H1 (cell line): Measurements from ENCODE around the gene KCNB1. TPM values are rescaled to one million over a fixed set of nuclear protein-coding genes. Genes with fewer than 3 reads are reported as not detected.

ENCODE experiments used
- CTCF ChIA-PET: fragments of 300-600 bp; sonication (Branson Sonifier 250); formaldehyde crosslinking; loops from one replicate; lab custom pipeline; 2021; ENCODE audit not compliant: partially characterized antibody; lab: Charles Lee
- POLR2A ChIA-PET: fragments of 300-600 bp; sonication (Branson Sonifier 250); formaldehyde crosslinking; loops from one replicate; lab custom pipeline; 2021; ENCODE audit warnings: inconsistent platforms; ENCODE audit not compliant: partially characterized antibody; lab: Charles Lee
- DNase-seq, 2 experiments: peaks; one replicate each; pipeline versions ENCODE4 v3.0.0 to v3.0.0-alpha.2; 2010 to 2022; ENCODE audit warnings: low spot score in 2 of 2, low read depth in 1 of 2, mixed read lengths in 1 of 2
- FAIRE-seq: peaks from 2 replicates; lab custom pipeline; 2011; peaks lifted over from hg19 to GRCh38; lab: Jason Lieb, UNC
- H2AFZ ChIP-seq: 2 replicates; pipeline ENCODE4 v1.8.1; 2012; ENCODE audit warnings: low read length, inconsistent platforms
- H2AK5ac ChIP-seq: 2 replicates; pipeline ENCODE4 v1.6.1; 2013; ENCODE audit warnings: low read depth, low read length
- H2BK120ac ChIP-seq: replicated peaks from 2 replicates; pipeline ENCODE3; 2013; ENCODE audit warnings: low read depth, low read length, inconsistent platforms
- H2BK12ac ChIP-seq: 2 replicates; pipeline ENCODE4 v1.6.1; 2013; ENCODE audit warnings: low read depth, low read length
- H2BK15ac ChIP-seq: 2 replicates; pipeline ENCODE4 v1.6.1; 2013; ENCODE audit warnings: low read length
- H2BK20ac ChIP-seq: 2 replicates; pipeline ENCODE4 v1.6.1; 2013; ENCODE audit warnings: low read length
- H2BK5ac ChIP-seq: 2 replicates; pipeline ENCODE4 v1.6.1; 2013; ENCODE audit warnings: low read depth, low read length
- H3K14ac ChIP-seq: 2 replicates; pipeline ENCODE4 v1.6.1; 2013; ENCODE audit warnings: inconsistent platforms; ENCODE audit not compliant: insufficient read length
- H3K18ac ChIP-seq: 2 replicates; pipeline ENCODE4 v1.6.1; 2013; ENCODE audit warnings: low read length; ENCODE audit errors: extremely low read depth
- H3K23ac ChIP-seq: 2 replicates; pipeline ENCODE4 v1.6.1; 2013; ENCODE audit warnings: inconsistent platforms; ENCODE audit not compliant: insufficient read length
- H3K23me2 ChIP-seq: 2 replicates; pipeline ENCODE4 v1.6.1; 2013; ENCODE audit warnings: low read depth, low read length
- H3K27ac ChIP-seq: 2 replicates; pipeline ENCODE4 v1.6.1; 2011; ENCODE audit warnings: low read depth, low read length, inconsistent platforms
- H3K27me3 ChIP-seq, 4 experiments: replicated peaks in 1 of 4; 1 replicate in 1 of 4; 2 replicates in 3 of 4; pipeline versions ENCODE4 v1.6.1 to v1.8.1; 2011 to 2013; ENCODE audit warnings: low read length in 3 of 4, mild to moderate bottlenecking in 3 of 4, inconsistent platforms in 2 of 4, mixed read lengths in 2 of 4, moderate library complexity in 1 of 4; ENCODE audit not compliant: control insufficient read depth in 3 of 4, insufficient read depth in 3 of 4; ENCODE audit errors: extremely low read depth in 1 of 4
- H3K36me3 ChIP-seq, 4 experiments: 2 replicates each; pipeline versions ENCODE4 v1.6.1 to v1.8.1; 2011 to 2013; ENCODE audit warnings: mild to moderate bottlenecking in 4 of 4, low read length in 3 of 4, moderate library complexity in 2 of 4, control low read depth in 1 of 4, inconsistent platforms in 1 of 4; ENCODE audit not compliant: insufficient read depth in 4 of 4, control insufficient read depth in 2 of 4
- H3K4ac ChIP-seq: replicated peaks from 2 replicates; pipeline ENCODE3; 2013; ENCODE audit warnings: low read length, low read depth, mixed read lengths, inconsistent platforms; ENCODE audit not compliant: insufficient read length
- H3K4me1 ChIP-seq, 4 experiments: replicated peaks in 1 of 4; 1 replicate in 1 of 4; 2 replicates in 3 of 4; pipeline versions ENCODE4 v1.6.1 to v1.8.1; 2011 to 2013; ENCODE audit warnings: low read length in 3 of 4, inconsistent platforms in 2 of 4, mixed read lengths in 1 of 4; ENCODE audit not compliant: insufficient read depth in 4 of 4, control insufficient read depth in 3 of 4
- H3K4me2 ChIP-seq, 2 experiments: 2 replicates each; pipeline versions ENCODE4 v1.6.1 to v1.8.1; 2011 to 2013; ENCODE audit warnings: low read depth in 2 of 2, low read length in 2 of 2, control low read depth in 1 of 2, inconsistent platforms in 1 of 2, mild to moderate bottlenecking in 1 of 2; ENCODE audit not compliant: insufficient read depth in 1 of 2
- H3K4me3 ChIP-seq, 4 experiments: fragments of 200-600, 300-600 bp in 1 of 4; sonication (generic), shearing (Covaris generic), sonication (Bioruptor Twin) in 1 of 4; 2 replicates each; pipeline versions ENCODE4 v1.5.1 to v1.8.1; 2011 to 2016; ENCODE audit warnings: low read length in 4 of 4, low read depth in 3 of 4, control low read depth in 2 of 4, inconsistent platforms in 2 of 4, mild to moderate bottlenecking in 2 of 4, mixed read lengths in 1 of 4, moderate library complexity in 1 of 4; ENCODE audit not compliant: insufficient read depth in 2 of 4; ENCODE audit errors: extremely low read depth in 1 of 4
- H3K56ac ChIP-seq: replicated peaks from 2 replicates; pipeline ENCODE3; 2013; ENCODE audit warnings: low read depth, mild to moderate bottlenecking, mixed read lengths, low read length, inconsistent platforms; ENCODE audit not compliant: insufficient read length
- H3K79me1 ChIP-seq: 2 replicates; pipeline ENCODE4 v1.6.1; 2013; ENCODE audit warnings: low read depth, low read length, control low read depth
- H3K79me2 ChIP-seq, 2 experiments: 2 replicates each; pipeline versions ENCODE4 v1.6.1 to v1.8.1; 2012 to 2013; ENCODE audit warnings: low read length in 2 of 2, mild to moderate bottlenecking in 2 of 2, inconsistent platforms in 1 of 2; ENCODE audit not compliant: insufficient read depth in 2 of 2, control insufficient read depth in 1 of 2
- H3K9ac ChIP-seq, 4 experiments: replicated peaks in 1 of 4; 1 replicate in 1 of 4; 2 replicates in 3 of 4; pipeline versions ENCODE4 v1.6.1 to v1.8.1; 2011 to 2013; ENCODE audit warnings: low read depth in 3 of 4, low read length in 3 of 4, control low read depth in 2 of 4, mild to moderate bottlenecking in 2 of 4, moderate library complexity in 2 of 4, inconsistent platforms in 1 of 4; ENCODE audit errors: extremely low read depth in 1 of 4
- H3K9me3 ChIP-seq, 2 experiments: 2 replicates each; pipeline versions ENCODE4 v1.6.1 to v1.8.1; 2012 to 2013; ENCODE audit warnings: mild to moderate bottlenecking in 2 of 2, moderate library complexity in 2 of 2, control low read depth in 1 of 2, inconsistent platforms in 1 of 2, low read depth in 1 of 2, low read length in 1 of 2, mixed read lengths in 1 of 2; ENCODE audit not compliant: insufficient read depth in 2 of 2
- H4K20me1 ChIP-seq, 2 experiments: replicated peaks in 1 of 2; 2 replicates each; pipeline versions ENCODE3 to v1.8.1; 2011 to 2013; ENCODE audit warnings: inconsistent platforms in 2 of 2, low read length in 2 of 2, mild to moderate bottlenecking in 1 of 2; ENCODE audit not compliant: insufficient read depth in 2 of 2, control insufficient read depth in 1 of 2
- H4K5ac ChIP-seq: 2 replicates; pipeline ENCODE4 v1.6.1; 2013; ENCODE audit warnings: low read length, low read depth, mixed read lengths, inconsistent platforms; ENCODE audit not compliant: insufficient read length
- H4K8ac ChIP-seq: 2 replicates; pipeline ENCODE4 v1.8.0; 2013; ENCODE audit warnings: mild to moderate bottlenecking, moderate library complexity, low read length, inconsistent platforms; ENCODE audit not compliant: insufficient read depth; ENCODE audit errors: extremely low read depth
- H4K91ac ChIP-seq: replicated peaks from 2 replicates; pipeline ENCODE3; 2013; ENCODE audit warnings: low read length, mixed read lengths, inconsistent platforms; ENCODE audit not compliant: insufficient read length
- RAD21 ChIP-seq, 2 experiments: IDR thresholded peaks in 1 of 2; conservative IDR thresholded peaks in 1 of 2; 2 replicates each; pipeline ENCODE4 v1.6.1; 2011; ENCODE audit warnings: low read depth in 2 of 2, low read length in 2 of 2, improper control_type of control experiment in 1 of 2, inconsistent platforms in 1 of 2, mild to moderate bottlenecking in 1 of 2, moderate library complexity in 1 of 2
- SRF ChIP-seq: IDR thresholded peaks from 2 replicates; pipeline ENCODE4 v1.6.1; 2011; ENCODE audit warnings: mild to moderate bottlenecking, low read depth, low read length, moderate library complexity
- WGBS, 2 experiments: shearing (Covaris generic) in 1 of 2; methylation state at CpG; one replicate each; pipeline versions ENCODE4 v1.1.6 to v1.1.7; 2013 to 2015; ENCODE audit warnings: low lambda C conversion rate in 2 of 2, mixed read lengths in 2 of 2, inconsistent platforms in 1 of 2, low coverage in 1 of 2, missing lambda C conversion rate in 1 of 2; ENCODE audit not compliant: insufficient replicate concordance in 2 of 2, insufficient coverage in 1 of 2, insufficient read length in 1 of 2; ENCODE audit errors: extremely low coverage in 1 of 2, missing lambda C conversion rate in 1 of 2; 5-methylcytosine and 5-hydroxymethylcytosine counted together
- polyA plus RNA-seq, 7 experiments: library from polyadenylated mRNA; depleted of rRNA in 3 of 7; stranded (reverse) in 5 of 7; unstranded in 2 of 7; fragments of >200 nt in 5 of 7; fragments of 200-250 nt in 2 of 7; gene quantifications; 1 replicate in 5 of 7; 2 replicates in 1 of 7; 4 replicates in 1 of 7; pipeline versions ENCODE4 v1.2.1 to v1.2.3, GENCODE V29; 2011 to 2013; ENCODE audit warnings: missing spikeins in 2 of 7, mixed read lengths in 2 of 7
- total RNA-seq: library from RNA; stranded (reverse); fragmentation: NEBNext Ultra II Directional; extraction: Animal tissue kit (Norgen Biotek cat#: 25700); gene quantifications from 2 replicates; pipeline ENCODE4 v1.2.1, GENCODE V29; 2021

KCNB1 gene
- total and polyA plus RNA-seq, 2 of the 8 experiments (the other 6 are each of a cell fraction or from before 2014, with no cell fraction given), result 0.58 to 0.67 TPM

DNA sequence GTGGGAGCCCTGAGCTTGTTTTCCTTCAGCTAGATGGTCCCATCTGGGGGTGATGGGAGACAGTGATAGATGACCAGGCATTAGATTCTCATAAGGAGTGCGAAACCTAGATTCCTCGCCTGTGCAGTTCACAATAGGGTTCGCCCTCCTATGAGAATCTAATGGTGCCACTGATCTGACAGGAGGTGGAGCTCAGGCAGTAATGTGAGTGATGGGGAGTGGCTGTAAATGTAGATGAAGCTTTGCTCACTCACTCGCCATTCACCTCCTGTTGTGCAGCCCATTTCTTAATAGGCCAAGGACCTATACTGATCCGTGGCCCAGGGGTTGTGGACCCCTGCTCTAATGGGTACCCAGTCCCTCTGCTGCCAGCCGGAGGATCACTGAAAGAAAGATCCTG is 20.7 kb upstream of the KCNB1 start:
- Histone ChIP-seq H4K8ac (no peak overlapping the region), H3K79me1 (no peaks in the 10 kb centered on the region), H4K91ac (no peak overlapping the region), H3K27ac (no peak overlapping the region), H2BK120ac (no peak overlapping the region), H3K36me3 (peaks cover 0 to 11% (median 6%) of the 10 kb centered on the region in 4 experiments; a peak in 6 of 8 replicates), H3K23me2 (no peaks in the 10 kb centered on the region), H3K56ac (no peak overlapping the region), H3K18ac (no peak overlapping the region), H3K9ac (no peak overlapping the region), H3K14ac (no peak overlapping the region), H4K5ac (no peak overlapping the region), H2BK15ac (no peak overlapping the region), H3K4ac (no peak overlapping the region), H2AK5ac (no peak overlapping the region), H3K4me3 (no peak overlapping the region), H2BK20ac (no peak overlapping the region), H3K9me3 (peaks cover 2 to 4% of the 10 kb centered on the region in 2 experiments; a peak in 1 of 4 replicates), H3K79me2 (no peaks in the 10 kb centered on the region), H3K4me2 (no peak overlapping the region), H2AFZ (no peak overlapping the region), H3K4me1 (peaks cover 0 to 3% (median 0%) of the 10 kb centered on the region in 4 experiments; a peak in 1 of 7 replicates), H2BK12ac (no peak overlapping the region), H4K20me1 (peaks cover 0 to 2% of the 10 kb centered on the region in 2 experiments), H3K27me3 (no peaks in the 10 kb centered on the region), H3K23ac (no peak overlapping the region), H2BK5ac (no peak overlapping the region)
- CTCF ChIA-PET, result interaction anchor here (0.6 to 6.8 kb wide), 10 partner anchors 9 to 722 kb away, joined by 3 to 29 read pairs (median 3); no protein-coding TSS in a partner anchor
- POLR2A ChIA-PET, result no interaction called here
- TF ChIP-seq SRF (no peak), RAD21 (IDR thresholded peaks at IDR 0.05 in 1 of 2, conservative IDR thresholded peaks at IDR 0.05 in 1 of 2; ENCODE audit: low read depth in 2 of 2, low read length in 2 of 2) (no peak)
- DNase-seq (no peak), FAIRE-seq (no peak)
- WGBS, 2 experiments, result 76% methylated on average over 6 of the region's 6 CpGs; no CpG with 5 or more reads in 1 of the 2 experiments
